GM23338 (cell line): Measurements from ENCODE around the gene WWOX.

Experiments used
- CREB1 ChIP-seq: fragments of 250-450 bp; sonication (Bioruptor Pico); IDR thresholded peaks from 2 replicates; pipeline ENCODE4 v1.5.0; 2020; ENCODE audit warnings: low read depth, mild to moderate bottlenecking, moderate library complexity
- EZH2 ChIP-seq: fragments of 200-600 bp; sonication (generic); IDR thresholded peaks from one replicate; pipeline ENCODE4 v1.8.0; 2017; ENCODE audit warnings: antibody characterized with exemption, mild to moderate bottlenecking, low read depth; ENCODE audit not compliant: unreplicated experiment
- EZH2phosphoT487 ChIP-seq: fragments of 200-600 bp; sonication (generic); IDR thresholded peaks from one replicate; pipeline ENCODE4 v1.8.1; 2018; ENCODE audit warnings: antibody characterized with exemption; ENCODE audit not compliant: unreplicated experiment
- JUNB ChIP-seq: IDR thresholded peaks from one replicate; pipeline ENCODE4 v1.6.1; 2016; ENCODE audit warnings: antibody characterized with exemption; ENCODE audit not compliant: unreplicated experiment
- NANOG ChIP-seq: IDR thresholded peaks from 2 replicates; pipeline ENCODE4 v1.6.1; 2016; ENCODE audit warnings: antibody characterized with exemption, borderline replicate concordance
- POLR2AphosphoS5 ChIP-seq: IDR thresholded peaks from 2 replicates; pipeline ENCODE4 v1.6.1; 2016; ENCODE audit warnings: antibody characterized with exemption, low read depth
- ZNF114 ChIP-seq: fragments of 250-450 bp; sonication (Bioruptor Pico); IDR thresholded peaks from 2 replicates; pipeline ENCODE4 v1.5.0; 2020; ENCODE audit warnings: mild to moderate bottlenecking, moderate library complexity
- ZNF331 ChIP-seq: fragments of 250-450 bp; sonication (Bioruptor Pico); IDR thresholded peaks from 2 replicates; pipeline ENCODE4 v1.5.0; 2020; ENCODE audit warnings: low read depth, mild to moderate bottlenecking, moderate library complexity
- TF ChIP-seq, protein P1 (sequence below), 2 experiments: fragments of 200-600 bp in 1 of 2; sonication (generic) in 1 of 2; conservative IDR thresholded peaks; 2 replicates each; pipeline versions ENCODE4 v1.5.1 to v1.6.1; 2016 to 2017; ENCODE audit warnings: antibody characterized with exemption in 2 of 2, low read depth in 2 of 2, mild to moderate bottlenecking in 2 of 2, moderate library complexity in 1 of 2
- TF ChIP-seq, protein P2 (sequence below): IDR thresholded peaks from one replicate; pipeline ENCODE4 v1.6.1; 2018; ENCODE audit warnings: antibody characterized with exemption; ENCODE audit not compliant: unreplicated experiment
- TF ChIP-seq, protein P3 (sequence below): IDR thresholded peaks from 2 replicates; pipeline ENCODE4 v1.6.1; 2016; ENCODE audit warnings: antibody characterized with exemption

GRCh38 chr16:78786635-78787034, 687.2 kb downstream of the WWOX start:
- no peak for TF ChIP-seq ZNF331 (CRISPR knock-in tag)
- TF ChIP-seq, protein P1, sequence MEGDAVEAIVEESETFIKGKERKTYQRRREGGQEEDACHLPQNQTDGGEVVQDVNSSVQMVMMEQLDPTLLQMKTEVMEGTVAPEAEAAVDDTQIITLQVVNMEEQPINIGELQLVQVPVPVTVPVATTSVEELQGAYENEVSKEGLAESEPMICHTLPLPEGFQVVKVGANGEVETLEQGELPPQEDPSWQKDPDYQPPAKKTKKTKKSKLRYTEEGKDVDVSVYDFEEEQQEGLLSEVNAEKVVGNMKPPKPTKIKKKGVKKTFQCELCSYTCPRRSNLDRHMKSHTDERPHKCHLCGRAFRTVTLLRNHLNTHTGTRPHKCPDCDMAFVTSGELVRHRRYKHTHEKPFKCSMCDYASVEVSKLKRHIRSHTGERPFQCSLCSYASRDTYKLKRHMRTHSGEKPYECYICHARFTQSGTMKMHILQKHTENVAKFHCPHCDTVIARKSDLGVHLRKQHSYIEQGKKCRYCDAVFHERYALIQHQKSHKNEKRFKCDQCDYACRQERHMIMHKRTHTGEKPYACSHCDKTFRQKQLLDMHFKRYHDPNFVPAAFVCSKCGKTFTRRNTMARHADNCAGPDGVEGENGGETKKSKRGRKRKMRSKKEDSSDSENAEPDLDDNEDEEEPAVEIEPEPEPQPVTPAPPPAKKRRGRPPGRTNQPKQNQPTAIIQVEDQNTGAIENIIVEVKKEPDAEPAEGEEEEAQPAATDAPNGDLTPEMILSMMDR (conservative IDR thresholded peaks at IDR 0.05; ENCODE audit: low read depth in 2 of 2) = no peak
- no peak for TF ChIP-seq POLR2AphosphoS5
- TF ChIP-seq JUNB = no peak
- TF ChIP-seq EZH2phosphoT487 = no peak
- TF ChIP-seq EZH2 = no peak
- no peak for TF ChIP-seq CREB1 (CRISPR knock-in tag)
- TF ChIP-seq, protein P2, sequence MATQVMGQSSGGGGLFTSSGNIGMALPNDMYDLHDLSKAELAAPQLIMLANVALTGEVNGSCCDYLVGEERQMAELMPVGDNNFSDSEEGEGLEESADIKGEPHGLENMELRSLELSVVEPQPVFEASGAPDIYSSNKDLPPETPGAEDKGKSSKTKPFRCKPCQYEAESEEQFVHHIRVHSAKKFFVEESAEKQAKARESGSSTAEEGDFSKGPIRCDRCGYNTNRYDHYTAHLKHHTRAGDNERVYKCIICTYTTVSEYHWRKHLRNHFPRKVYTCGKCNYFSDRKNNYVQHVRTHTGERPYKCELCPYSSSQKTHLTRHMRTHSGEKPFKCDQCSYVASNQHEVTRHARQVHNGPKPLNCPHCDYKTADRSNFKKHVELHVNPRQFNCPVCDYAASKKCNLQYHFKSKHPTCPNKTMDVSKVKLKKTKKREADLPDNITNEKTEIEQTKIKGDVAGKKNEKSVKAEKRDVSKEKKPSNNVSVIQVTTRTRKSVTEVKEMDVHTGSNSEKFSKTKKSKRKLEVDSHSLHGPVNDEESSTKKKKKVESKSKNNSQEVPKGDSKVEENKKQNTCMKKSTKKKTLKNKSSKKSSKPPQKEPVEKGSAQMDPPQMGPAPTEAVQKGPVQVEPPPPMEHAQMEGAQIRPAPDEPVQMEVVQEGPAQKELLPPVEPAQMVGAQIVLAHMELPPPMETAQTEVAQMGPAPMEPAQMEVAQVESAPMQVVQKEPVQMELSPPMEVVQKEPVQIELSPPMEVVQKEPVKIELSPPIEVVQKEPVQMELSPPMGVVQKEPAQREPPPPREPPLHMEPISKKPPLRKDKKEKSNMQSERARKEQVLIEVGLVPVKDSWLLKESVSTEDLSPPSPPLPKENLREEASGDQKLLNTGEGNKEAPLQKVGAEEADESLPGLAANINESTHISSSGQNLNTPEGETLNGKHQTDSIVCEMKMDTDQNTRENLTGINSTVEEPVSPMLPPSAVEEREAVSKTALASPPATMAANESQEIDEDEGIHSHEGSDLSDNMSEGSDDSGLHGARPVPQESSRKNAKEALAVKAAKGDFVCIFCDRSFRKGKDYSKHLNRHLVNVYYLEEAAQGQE = no peak
- TF ChIP-seq ZNF114 (CRISPR knock-in tag) = no peak
- no peak for TF ChIP-seq NANOG
- TF ChIP-seq, protein P3, sequence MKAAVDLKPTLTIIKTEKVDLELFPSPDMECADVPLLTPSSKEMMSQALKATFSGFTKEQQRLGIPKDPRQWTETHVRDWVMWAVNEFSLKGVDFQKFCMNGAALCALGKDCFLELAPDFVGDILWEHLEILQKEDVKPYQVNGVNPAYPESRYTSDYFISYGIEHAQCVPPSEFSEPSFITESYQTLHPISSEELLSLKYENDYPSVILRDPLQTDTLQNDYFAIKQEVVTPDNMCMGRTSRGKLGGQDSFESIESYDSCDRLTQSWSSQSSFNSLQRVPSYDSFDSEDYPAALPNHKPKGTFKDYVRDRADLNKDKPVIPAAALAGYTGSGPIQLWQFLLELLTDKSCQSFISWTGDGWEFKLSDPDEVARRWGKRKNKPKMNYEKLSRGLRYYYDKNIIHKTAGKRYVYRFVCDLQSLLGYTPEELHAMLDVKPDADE = no peak
